ENCODE measurements around the gene LRRN4. TPM values are rescaled to one million over a fixed set of nuclear protein-coding genes. Genes with fewer than 3 reads are reported as not detected.
A peak's percentile ranks its signal among the peaks of the same experiment; 100 is the strongest.

Gene LRRN4
- total RNA-seq, 1 donor from 2014 or later, result 0.20 TPM

DNA sequence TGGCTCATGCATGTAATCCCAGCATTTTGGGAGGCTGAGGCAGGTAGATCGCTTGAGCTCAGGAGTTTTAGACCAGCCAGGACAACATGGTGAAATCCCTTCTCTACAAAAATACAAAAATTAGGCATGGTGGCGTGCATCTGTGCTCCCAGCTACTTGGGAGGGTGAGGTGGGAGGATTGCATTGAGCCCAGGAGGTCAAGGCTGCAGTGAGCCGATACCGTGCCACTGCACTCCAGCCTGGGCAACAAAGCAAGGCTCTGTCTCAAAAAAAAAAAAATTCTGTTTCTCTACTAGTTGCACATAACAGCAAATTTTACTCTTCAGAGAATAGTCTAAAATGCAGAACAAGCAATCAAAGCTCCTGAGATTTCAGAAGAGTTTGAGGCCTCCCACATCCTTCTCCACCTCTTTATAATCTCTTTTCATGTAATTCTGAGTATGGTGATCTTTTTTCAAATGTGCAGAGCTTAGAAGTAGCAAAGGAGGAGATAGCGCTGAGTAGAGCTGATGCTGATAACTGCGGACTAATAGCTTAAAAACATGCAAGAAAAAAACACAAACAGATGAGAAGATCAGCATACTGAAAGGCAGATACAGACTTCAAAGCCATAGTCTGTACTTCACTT, 23.3 kb downstream of the LRRN4 start:
- DNase-seq, result no peak

GRCh38 chr20:6029538-6029937, 24.3 kb downstream of the LRRN4 start:
- no peak for DNase-seq

- DNase-seq, result no peak
These were observed 25.0 kb downstream of the LRRN4 start for GRCh38 chr20:6028818-6029217.

DNA sequence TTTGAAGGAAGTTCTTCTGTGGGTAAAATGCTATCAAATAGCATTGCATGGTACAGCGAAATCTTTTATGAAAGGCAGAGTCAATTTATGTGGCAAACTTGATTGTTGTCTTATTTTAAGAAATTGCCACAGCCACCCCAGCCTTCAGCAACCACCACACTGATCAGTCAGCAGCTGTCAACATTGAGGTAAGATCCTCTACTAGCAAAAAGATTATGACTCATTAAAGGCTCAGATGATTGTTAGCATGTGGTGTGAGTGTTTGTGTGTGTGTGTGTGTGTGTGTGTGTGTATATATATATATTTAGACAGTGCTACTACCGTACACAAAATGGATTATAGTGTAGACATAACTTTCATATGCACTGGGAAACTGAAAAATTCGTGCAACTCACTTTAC, 27.8 kb downstream of the LRRN4 start:
- DNase-seq, result no peak

DNA sequence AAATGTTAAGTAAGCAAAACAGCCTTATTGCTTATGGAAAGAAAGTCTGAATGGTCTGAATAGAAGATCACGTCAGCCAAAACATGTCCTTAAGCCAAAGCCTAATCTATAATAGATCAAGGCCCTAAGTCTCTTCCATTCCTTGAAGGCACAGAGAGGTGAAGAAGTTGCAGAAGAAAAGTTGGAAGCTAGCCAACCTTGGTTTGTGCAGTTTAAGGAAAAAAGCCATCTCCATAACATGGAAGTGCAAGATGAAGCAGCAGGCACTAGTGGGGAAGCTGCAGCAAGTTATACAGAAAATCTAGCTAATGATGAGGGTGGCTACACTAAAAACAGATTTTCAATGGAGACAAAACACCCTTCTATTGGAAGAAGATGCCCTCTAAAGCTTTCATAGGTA, 29.1 kb downstream of the LRRN4 start:
- DNase-seq, result no peak

- DNase-seq, result no peak
These were observed 36.0 kb downstream of the LRRN4 start for GRCh38 chr20:6017880-6018279.

DNA sequence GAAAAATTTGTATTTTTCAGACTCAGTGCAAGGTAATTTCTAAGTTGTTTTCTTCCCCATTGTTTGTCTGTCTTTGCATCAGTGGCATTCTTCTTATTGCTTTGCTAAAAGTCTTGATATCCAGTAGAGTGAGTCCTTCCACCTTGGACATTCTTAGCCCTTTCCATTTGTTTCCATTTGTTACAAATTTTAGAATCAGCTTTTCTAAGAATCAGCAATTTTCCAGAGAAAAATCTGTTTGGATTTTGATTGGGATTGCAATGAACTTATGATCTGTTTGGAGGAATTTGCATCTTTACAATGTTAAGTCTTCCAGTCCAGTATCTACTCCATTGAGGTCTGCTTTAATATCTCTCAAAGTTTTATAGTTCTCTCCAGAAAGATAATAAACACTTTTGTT, 36.4 kb downstream of the LRRN4 start:
- DNase-seq, result no peak

DNA sequence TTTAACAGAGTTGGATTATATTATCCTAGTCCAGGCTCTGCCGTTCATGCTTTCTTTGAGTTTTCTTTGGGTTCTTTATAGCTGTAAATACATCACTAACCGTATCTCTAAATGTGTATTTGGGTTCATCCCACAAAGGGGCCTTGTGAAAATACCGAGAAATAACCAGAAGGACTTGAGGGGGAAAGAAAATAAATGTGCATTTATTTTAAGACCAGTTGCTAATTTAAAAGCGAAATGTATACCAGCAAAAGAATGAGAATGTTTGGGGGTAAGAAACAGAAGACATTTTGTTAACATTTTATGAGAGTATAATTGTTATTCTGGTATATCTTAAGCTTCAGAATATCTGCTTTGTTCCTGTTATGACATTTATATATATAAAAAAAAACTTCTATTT, 38.9 kb downstream of the LRRN4 start:
- DNase-seq, result no peak

DNA sequence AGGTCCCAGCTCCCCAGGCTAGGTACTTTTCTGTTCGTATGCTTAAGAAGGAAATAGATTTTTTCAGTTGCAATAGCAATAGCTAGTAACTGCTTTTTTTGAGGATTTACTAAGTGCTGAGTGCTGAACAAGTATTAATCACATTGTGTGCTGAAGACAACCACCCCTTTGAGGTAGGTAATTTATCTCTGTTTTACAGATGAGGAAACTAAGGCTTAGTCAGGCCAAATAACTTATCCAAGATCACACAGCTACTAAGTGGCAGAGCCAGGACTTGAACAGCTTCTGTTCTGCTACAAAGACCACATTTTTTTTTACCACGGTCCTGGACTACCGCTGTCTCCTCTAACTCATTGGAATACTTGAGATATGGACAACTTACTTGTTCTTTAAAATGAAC, 39.8 kb downstream of the LRRN4 start:
- no peak for DNase-seq

DNA sequence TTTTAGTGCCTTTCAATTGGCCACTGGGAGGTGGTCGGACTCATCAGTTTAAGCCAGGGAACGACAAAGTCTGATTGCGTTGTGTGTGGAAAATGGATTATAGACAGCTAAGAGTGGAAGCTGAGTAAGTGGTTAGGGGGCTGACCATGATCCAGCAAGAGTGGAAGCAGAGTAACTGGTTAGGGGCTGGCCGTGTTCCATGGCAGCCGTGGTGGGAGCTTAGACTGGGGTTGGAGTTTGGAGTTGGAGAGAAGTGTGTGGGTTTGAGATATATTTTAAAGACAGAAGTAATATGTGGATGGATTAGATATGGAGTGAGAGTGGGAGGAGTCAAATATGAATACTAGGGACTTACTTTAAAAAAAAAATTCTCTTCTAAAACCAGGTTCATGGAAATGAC, 41.7 kb downstream of the LRRN4 start:
- DNase-seq, result no peak

GRCh38 chr20:6008254-6008653, 45.6 kb downstream of the LRRN4 start:
- peak; percentile 53 for DNase-seq

DNA sequence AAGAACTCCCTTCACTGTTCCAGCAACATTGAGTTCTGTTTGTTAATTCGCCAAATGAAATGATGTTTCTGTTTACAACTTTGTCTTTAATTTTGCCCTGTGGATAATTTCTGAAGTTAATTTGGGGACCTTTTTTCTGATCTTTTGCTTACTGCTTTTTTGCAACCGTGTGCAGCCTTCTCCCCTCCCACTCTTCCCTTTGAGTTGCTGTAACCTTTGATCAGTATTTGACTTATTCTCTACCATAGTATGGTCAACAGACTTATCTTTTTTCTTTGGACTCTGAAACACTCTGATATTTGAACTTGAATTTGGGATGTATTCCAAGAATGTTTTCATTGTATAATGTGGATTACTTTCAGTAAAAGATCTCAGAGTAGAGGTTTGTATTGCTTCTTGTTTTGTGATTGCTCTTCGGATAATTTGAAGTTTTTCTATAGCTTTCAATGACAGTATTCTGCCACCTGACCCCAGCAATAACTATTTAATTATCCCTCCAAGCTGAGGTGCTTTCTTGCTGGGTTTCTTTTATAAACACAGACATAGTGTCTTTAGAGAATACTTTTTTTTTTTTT, 46.2 kb downstream of the LRRN4 start:
- no peak for DNase-seq

- no peak for DNase-seq
These were observed 46.7 kb downstream of the LRRN4 start for GRCh38 chr20:6007094-6007528.

DNA sequence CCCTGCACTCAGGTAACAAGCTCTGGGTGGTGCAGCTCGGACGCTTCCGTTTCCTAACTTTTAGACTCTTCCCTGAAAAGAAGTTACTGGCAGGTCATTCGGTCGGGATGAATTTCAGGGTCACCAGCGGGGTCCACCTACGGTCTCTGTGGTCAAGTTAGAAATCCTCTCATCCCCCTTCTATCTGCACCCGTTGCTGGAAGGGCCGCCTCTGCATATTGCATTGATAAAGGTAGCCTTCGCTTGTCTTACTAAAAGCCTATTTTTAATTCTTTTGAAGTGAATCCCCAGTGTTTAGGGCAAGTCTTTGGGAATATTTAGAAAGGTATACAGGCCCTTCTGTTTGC, 47.3 kb downstream of the LRRN4 start:
- no peak for DNase-seq

- DNase-seq, result no peak
These were observed 53.0 kb downstream of the LRRN4 start for GRCh38 chr20:6000871-6001270.

GRCh38 chr20:5999783-6000182, 54.1 kb downstream of the LRRN4 start:
- no peak for DNase-seq

- DNase-seq, result no peak
These were observed 57.1 kb downstream of the LRRN4 start for GRCh38 chr20:5996765-5997164.

- DNase-seq, result no peak
These were observed 62.0 kb downstream of the LRRN4 start for GRCh38 chr20:5991623-5992441.

GRCh38 chr20:5990946-5991345, 62.9 kb downstream of the LRRN4 start:
- no peak for DNase-seq
